A673 (cell line): ENCODE results near the gene SRPRB. TPM values are rescaled to one million over a fixed set of nuclear protein-coding genes. Genes with fewer than 3 reads are reported as not detected.

Experiments
- BruUV-seq: library from RNA; stranded (reverse); fragments of 400-500 nt; replicated peaks from 2 replicates; lab custom pipeline; 2021; lab: Mats Ljungman, UMichigan
- CTCF ChIA-PET: fragments of 300-600 bp; sonication (Branson Sonifier 250); formaldehyde crosslinking; loops from one replicate; lab custom pipeline; 2022; ENCODE audit warnings: antibody characterized with exemption; lab: Charles Lee
- POLR2A ChIA-PET: fragments of 300-600 bp; sonication (Branson Sonifier 250); formaldehyde crosslinking; loops from one replicate; lab custom pipeline; 2022; ENCODE audit warnings: antibody characterized with exemption; ENCODE audit not compliant: low non-redundant PET; lab: Charles Lee
- DNase-seq: peaks from one replicate; pipeline ENCODE4 v3.0.0-alpha.2; 2015; ENCODE audit warnings: low spot score
- H3K27ac ChIP-seq: fragments of 200-600 bp; sonication (generic); 2 replicates; pipeline ENCODE4 v1.5.1; 2016; ENCODE audit warnings: mixed run types, low read depth, mild to moderate bottlenecking, mixed read lengths, antibody characterized with exemption, low read length; ENCODE audit not compliant: poor library complexity, severe bottlenecking
- H3K27me3 ChIP-seq: fragments of 200-600 bp; sonication (generic); replicated peaks from 2 replicates; pipeline ENCODE4 v1.6.1; 2017; ENCODE audit warnings: mixed run types, low read depth, mild to moderate bottlenecking, mixed read lengths, antibody characterized with exemption, low read length; ENCODE audit not compliant: insufficient read depth, poor library complexity
- H3K36me3 ChIP-seq: fragments of 200-600 bp; sonication (generic); 2 replicates; pipeline ENCODE4 v1.6.1; 2016; ENCODE audit warnings: mixed run types, mild to moderate bottlenecking, mixed read lengths, antibody characterized with exemption, low read length; ENCODE audit not compliant: insufficient read depth, poor library complexity, severe bottlenecking
- H3K4me1 ChIP-seq: fragments of 200-600 bp; sonication (generic); 2 replicates; pipeline ENCODE4 v1.6.1; 2017; ENCODE audit warnings: mixed run types, mild to moderate bottlenecking, mixed read lengths, antibody characterized with exemption, low read length; ENCODE audit not compliant: insufficient read depth, poor library complexity, severe bottlenecking
- H3K4me3 ChIP-seq: fragments of 200-600 bp; sonication (generic); 2 replicates; pipeline ENCODE4 v1.5.1; 2016; ENCODE audit warnings: low read depth, mixed run types, mild to moderate bottlenecking, mixed read lengths, low read length; ENCODE audit not compliant: poor library complexity, severe bottlenecking
- H3K9me3 ChIP-seq: fragments of 200-600 bp; sonication (generic); 2 replicates; pipeline ENCODE4 v1.6.1; 2016; ENCODE audit warnings: mixed run types, low read depth, mild to moderate bottlenecking, mixed read lengths, antibody characterized with exemption, low read length; ENCODE audit not compliant: poor library complexity, severe bottlenecking
- CTCF ChIP-seq: fragments of 300-800, 200-600 bp; sonication (generic); conservative IDR thresholded peaks from 2 replicates; pipeline ENCODE4 v1.5.1; 2017; ENCODE audit warnings: low read depth, mild to moderate bottlenecking, antibody characterized with exemption, low read length, moderate library complexity, mixed read lengths
- EZH2 ChIP-seq: fragments of 200-600 bp; sonication (generic); IDR thresholded peaks from 2 replicates; pipeline ENCODE4 v1.6.1; 2017; ENCODE audit warnings: borderline replicate concordance, low read depth, mild to moderate bottlenecking, mixed read lengths, antibody characterized with exemption, low read length; ENCODE audit not compliant: poor library complexity, severe bottlenecking
- intact Hi-C: fragments of 100-400 bp; cut with micrococcal nuclease; formaldehyde crosslinking; loops from one replicate; pipeline ENCODE4 v1.10.0; 2022; ENCODE audit not compliant: unreplicated experiment
- total RNA-seq: library from RNA; stranded (reverse); gene quantifications from 2 replicates; pipeline ENCODE4 v1.2.3, GENCODE V29; 2021

Gene SRPRB
- total RNA-seq, 1 experiment from 2014 or later: 64.2 TPM

DNA sequence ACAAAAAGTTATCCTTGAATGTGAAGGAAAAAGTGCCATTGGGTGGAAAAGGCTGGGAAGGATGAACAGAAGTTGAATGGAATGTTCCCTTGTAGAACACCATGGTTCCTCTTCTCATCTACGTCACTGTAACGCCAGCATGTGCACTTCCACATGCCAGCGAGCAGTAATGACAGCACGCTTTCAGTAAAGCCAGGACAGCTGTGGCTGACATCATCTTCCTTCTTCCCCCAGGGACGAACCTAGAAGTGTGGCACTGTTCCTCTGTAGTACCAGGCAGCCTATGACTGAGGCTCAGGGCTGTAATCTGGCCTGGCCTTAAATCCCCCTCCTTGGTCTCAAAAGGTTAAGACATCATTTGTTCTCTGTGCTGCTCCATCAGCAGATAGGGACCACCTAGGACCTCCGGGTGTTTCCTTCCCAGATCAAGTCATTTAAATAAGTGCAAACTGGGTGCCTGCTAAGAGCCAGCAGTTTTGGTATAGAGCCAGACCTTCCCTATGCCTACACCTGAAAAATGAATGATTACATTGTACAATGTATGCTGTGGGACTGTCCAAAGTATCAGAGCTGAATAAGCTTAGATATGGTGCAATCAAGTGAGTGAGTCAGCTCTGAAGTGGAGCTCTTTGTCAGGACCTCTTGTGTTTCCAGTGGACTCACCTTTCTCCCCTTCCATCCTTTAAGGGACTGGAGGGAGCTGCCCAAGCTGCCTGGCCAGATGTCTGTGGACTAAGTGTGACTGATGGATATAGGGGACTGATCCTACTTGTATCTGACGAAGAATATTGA lies 5.6 kb upstream of the SRPRB start:
- no peaks in the 10 kb centered on the region for H3K9me3 ChIP-seq
- ChIA-PET POLR2A (no interaction called here), CTCF (no interaction called here)
- intact Hi-C loops: no loop called here
- H3K36me3 ChIP-seq: no peaks in the 10 kb centered on the region
- no peak overlapping the region for H3K27ac ChIP-seq
- peak; percentile 17 for DNase-seq
- no TSS peak for BruUV-seq
- no peak overlapping the region for H3K4me3 ChIP-seq
- peaks cover 16% of the 10 kb centered on the region for H3K27me3 ChIP-seq
- no peaks in the 10 kb centered on the region for H3K4me1 ChIP-seq
- TF ChIP-seq EZH2: no peak
- no peak for TF ChIP-seq CTCF

GRCh38 chr3:133803469-133803868 lies 2.1 kb upstream of the SRPRB start:
- Histone ChIP-seq H3K36me3 (peaks cover 7% of the 10 kb centered on the region), H3K4me3 (no peak overlapping the region), H3K27me3 (peaks cover 16% of the 10 kb centered on the region), H3K4me1 (no peaks in the 10 kb centered on the region), H3K9me3 (no peaks in the 10 kb centered on the region), H3K27ac (no peak overlapping the region)
- POLR2A ChIA-PET: no interaction called here
- intact Hi-C loops: no loop called here
- TF ChIP-seq CTCF (no peak), EZH2 (no peak)
- BruUV-seq: no TSS peak
- CTCF ChIA-PET: no interaction called here
- DNase-seq: no peak

- no peak for DNase-seq
- peaks cover 14% of the 10 kb centered on the region for H3K36me3 ChIP-seq
- intact Hi-C loops: loop anchor here (2.0 kb wide), 1 partner anchor 144 kb away; the partner anchor contains the start of gene TOPBP1
- POLR2A ChIA-PET: no interaction called here
- H3K27me3 ChIP-seq: peaks cover 7% of the 10 kb centered on the region
- no peak overlapping the region for H3K4me3 ChIP-seq
- CTCF ChIA-PET: no interaction called here
- no peaks in the 10 kb centered on the region for H3K4me1 ChIP-seq
- H3K27ac ChIP-seq: no peak overlapping the region
- BruUV-seq: no TSS peak
- no peaks in the 10 kb centered on the region for H3K9me3 ChIP-seq
- TF ChIP-seq CTCF (no peak), EZH2 (no peak)
These were observed 719 bp upstream of the SRPRB start for GRCh38 chr3:133804896-133805295.
